Skeletal muscle tissue (tissue), 4 donors: ENCODE data around the gene CAPN8. TPM values are rescaled to one million over a fixed set of nuclear protein-coding genes. Genes with fewer than 3 reads are reported as not detected.

ENCODE experiments used
- H3K27ac ChIP-seq: one replicate; pipeline ENCODE4 v1.7.0; 2013; ENCODE audit warnings: mild to moderate bottlenecking, low read depth, low read length, inconsistent platforms
- H3K27me3 ChIP-seq, 3 donors: one replicate each; pipeline ENCODE4 v1.7.0; 2013; ENCODE audit warnings: low read length in 3 of 3; ENCODE audit not compliant: control insufficient read depth in 3 of 3, insufficient read depth in 3 of 3
- H3K36me3 ChIP-seq, 3 donors: one replicate each; pipeline ENCODE4 v1.7.0; 2013; ENCODE audit warnings: low read length in 3 of 3; ENCODE audit not compliant: control insufficient read depth in 3 of 3, insufficient read depth in 3 of 3
- H3K4me1 ChIP-seq, 3 donors: one replicate each; pipeline ENCODE4 v1.7.0; 2013; ENCODE audit warnings: low read length in 3 of 3, mild to moderate bottlenecking in 3 of 3; ENCODE audit not compliant: control insufficient read depth in 3 of 3, insufficient read depth in 3 of 3
- H3K4me3 ChIP-seq, 3 donors: one replicate each; pipeline ENCODE4 v1.7.0; 2013; ENCODE audit warnings: low read length in 3 of 3
- H3K9ac ChIP-seq, 3 donors: one replicate each; pipeline ENCODE4 v1.7.0; 2013; ENCODE audit warnings: low read length in 3 of 3, mild to moderate bottlenecking in 3 of 3, moderate library complexity in 2 of 3, low read depth in 1 of 3
- H3K9me3 ChIP-seq, 3 donors: one replicate each; pipeline ENCODE4 v1.7.0; 2013; ENCODE audit warnings: low read length in 3 of 3; ENCODE audit not compliant: control insufficient read depth in 3 of 3
- total RNA-seq: library from RNA; depleted of rRNA; stranded (reverse); fragments of >200 nt; gene quantifications from one replicate; pipeline ENCODE4 v1.2.3, GENCODE V29; 2014
- donor health status: Osteomylitis.

CAPN8 gene
- total RNA-seq, 1 donor from 2014 or later: 1.0 TPM

DNA sequence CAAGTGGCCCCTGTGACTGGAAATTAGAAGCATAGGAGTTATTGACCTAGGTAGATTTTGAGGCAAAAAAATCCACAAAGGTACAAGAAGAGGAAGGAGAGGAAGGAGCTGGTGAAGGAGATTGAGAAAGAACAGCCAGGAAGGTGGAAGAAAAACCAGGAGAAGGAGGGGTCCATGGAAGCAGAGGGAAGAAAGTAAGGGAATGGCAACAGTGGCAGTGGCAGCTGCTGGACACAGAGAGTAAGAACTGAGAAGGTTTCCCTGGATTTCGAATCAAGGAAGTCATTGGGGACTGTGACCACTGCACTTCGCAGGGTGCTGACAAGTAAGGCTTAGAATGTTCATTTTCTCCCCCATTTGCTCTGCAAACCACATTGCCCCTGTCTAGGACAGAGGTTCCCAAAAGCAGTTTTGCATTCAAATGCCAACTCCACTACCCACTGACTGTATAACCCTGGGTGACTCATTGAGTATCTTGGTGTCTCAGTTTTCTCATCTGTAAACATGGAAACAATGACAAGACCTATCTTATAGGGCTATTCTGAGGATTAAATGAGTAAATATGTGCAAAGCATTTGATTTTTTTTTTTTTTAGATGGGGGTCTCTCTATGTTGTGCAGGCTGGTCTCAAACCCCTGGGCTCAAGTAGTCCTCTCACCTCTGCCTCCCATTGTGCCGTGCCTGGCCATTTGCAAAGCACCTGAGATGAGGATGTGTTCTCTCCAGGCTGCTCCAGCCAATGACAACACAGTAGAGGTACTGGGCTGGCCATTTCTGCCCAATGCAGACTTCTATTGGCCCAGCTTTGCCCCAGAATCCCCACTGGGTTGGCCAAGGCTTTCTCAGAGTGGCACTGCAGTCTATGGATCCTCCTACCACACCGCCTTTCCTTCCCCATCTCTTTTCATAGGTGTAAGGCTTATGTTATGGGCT, 37.5 kb upstream of the CAPN8 start:
- no peak overlapping the region for H3K9ac ChIP-seq
- H3K4me1 ChIP-seq: peaks cover 14 to 23% (median 22%) of the 10 kb centered on the region in 3 donors
- H3K27me3 ChIP-seq: no peaks in the 10 kb centered on the region
- no peak overlapping the region for H3K27ac ChIP-seq
- no peaks in the 10 kb centered on the region for H3K9me3 ChIP-seq
- H3K36me3 ChIP-seq: no peaks in the 10 kb centered on the region
- no peak overlapping the region for H3K4me3 ChIP-seq

- no peak overlapping the region for H3K4me3 ChIP-seq
- no peaks in the 10 kb centered on the region for H3K9me3 ChIP-seq
- no peaks in the 10 kb centered on the region for H3K27me3 ChIP-seq
- H3K27ac ChIP-seq: peak overlapping the region; percentile 77
- H3K36me3 ChIP-seq: no peaks in the 10 kb centered on the region
- H3K4me1 ChIP-seq: peaks cover 5 to 14% (median 6%) of the 10 kb centered on the region in 3 donors
- peak overlapping the region in 1 of 3 donors; percentile 8 for H3K9ac ChIP-seq
These were observed 35.6 kb upstream of the CAPN8 start for GRCh38 chr1:223700942-223701637.

DNA sequence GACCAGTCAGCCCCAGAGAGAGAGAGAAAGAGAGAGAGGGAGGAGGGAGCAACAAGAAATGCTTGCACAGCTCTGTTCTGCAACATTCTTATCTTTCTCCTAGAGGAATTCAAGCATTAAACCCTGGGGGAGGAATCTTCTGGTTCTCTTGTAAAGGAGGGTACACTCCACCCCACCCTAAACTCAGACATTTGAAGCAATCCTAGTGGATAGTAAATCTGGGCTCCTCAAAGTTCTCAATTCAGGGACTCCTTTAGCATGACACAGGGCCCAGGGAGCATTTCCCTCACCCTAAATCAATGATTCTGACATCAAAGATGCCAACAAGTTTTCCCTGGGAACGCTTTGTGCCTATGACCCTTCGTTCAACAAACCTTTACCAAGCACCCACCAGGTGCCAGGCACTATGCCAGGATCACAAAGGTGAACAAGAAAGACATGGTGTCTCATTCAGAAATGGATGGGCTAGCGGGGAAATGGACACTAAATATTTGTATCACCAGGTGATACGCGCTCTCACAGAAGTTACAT, 35.0 kb upstream of the CAPN8 start:
- Histone ChIP-seq H3K36me3 (no peaks in the 10 kb centered on the region), H3K9ac (no peak overlapping the region), H3K9me3 (no peaks in the 10 kb centered on the region), H3K27me3 (no peaks in the 10 kb centered on the region), H3K4me3 (no peak overlapping the region), H3K4me1 (peaks cover 4 to 14% (median 6%) of the 10 kb centered on the region in 3 donors), H3K27ac (peak overlapping the region; percentile 77)

DNA sequence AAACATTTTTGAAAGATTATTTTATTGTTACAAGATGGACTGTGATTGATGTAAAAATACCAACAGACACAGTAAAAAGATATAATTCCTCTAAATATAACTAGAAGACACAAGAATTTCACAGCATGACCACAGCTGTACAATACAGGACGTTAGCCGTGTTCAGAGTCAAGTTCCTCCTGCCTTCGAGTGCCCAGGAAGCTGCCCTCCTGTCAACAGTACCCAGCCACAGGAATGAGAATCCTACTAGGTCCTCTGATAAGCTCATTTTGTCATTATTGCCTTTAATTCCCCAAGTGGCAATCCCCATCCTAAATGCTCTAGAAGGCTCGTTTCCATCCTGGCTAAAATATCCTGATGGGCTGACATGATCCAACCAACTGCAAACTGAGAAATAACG, 30.4 kb upstream of the CAPN8 start:
- no peaks in the 10 kb centered on the region for H3K9me3 ChIP-seq
- no peak overlapping the region for H3K9ac ChIP-seq
- H3K36me3 ChIP-seq: no peaks in the 10 kb centered on the region
- no peak overlapping the region for H3K4me3 ChIP-seq
- H3K27me3 ChIP-seq: no peaks in the 10 kb centered on the region
- H3K4me1 ChIP-seq: peaks cover 0 to 7% (median 4%) of the 10 kb centered on the region in 3 donors
- H3K27ac ChIP-seq: no peak overlapping the region

GRCh38 chr1:223695014-223695548, 29.6 kb upstream of the CAPN8 start:
- no peaks in the 10 kb centered on the region for H3K27me3 ChIP-seq
- H3K9me3 ChIP-seq: no peaks in the 10 kb centered on the region
- H3K9ac ChIP-seq: no peak overlapping the region
- no peak overlapping the region for H3K4me3 ChIP-seq
- H3K36me3 ChIP-seq: no peaks in the 10 kb centered on the region
- H3K27ac ChIP-seq: no peak overlapping the region
- peaks cover 0 to 2% (median 0%) of the 10 kb centered on the region in 3 donors for H3K4me1 ChIP-seq

DNA sequence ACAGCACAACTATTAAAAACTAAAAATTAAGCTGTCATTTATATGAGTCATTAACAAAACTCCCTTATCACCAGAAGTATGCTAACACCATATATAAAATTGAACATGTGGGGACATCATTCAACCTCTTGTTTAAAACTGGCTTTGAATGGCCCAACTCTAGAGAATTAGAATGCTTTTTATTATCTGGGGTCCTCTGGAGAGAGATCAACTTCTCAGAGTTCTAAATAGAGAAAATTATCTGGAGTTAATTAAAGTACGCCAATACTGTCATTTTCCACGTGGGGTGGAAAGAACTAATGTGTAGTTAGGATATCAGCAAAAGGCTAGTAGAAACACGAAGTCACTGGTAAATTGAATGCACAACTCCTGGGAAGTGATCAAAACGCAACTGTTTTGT, 25.6 kb upstream of the CAPN8 start:
- H3K9ac ChIP-seq: no peak overlapping the region
- no peaks in the 10 kb centered on the region for H3K9me3 ChIP-seq
- no peak overlapping the region for H3K4me3 ChIP-seq
- no peaks in the 10 kb centered on the region for H3K36me3 ChIP-seq
- H3K4me1 ChIP-seq: no peaks in the 10 kb centered on the region
- H3K27me3 ChIP-seq: no peaks in the 10 kb centered on the region
- no peak overlapping the region for H3K27ac ChIP-seq

DNA sequence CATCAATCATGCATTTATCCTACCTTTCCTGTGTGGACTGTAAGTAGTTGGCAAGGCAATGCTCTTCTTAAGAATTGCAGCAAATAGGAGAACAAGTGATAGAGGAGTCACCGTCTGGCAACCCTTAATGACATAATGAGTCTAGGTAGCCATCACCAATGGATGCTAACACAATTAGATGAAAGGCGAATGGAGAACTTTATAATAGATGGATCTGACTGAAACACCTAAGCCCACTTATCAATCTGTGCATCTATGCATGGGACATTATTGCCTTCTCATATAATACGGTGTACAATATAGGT, 18.9 kb upstream of the CAPN8 start:
- H3K27me3 ChIP-seq: peaks cover 0 to 2% (median 2%) of the 10 kb centered on the region in 3 donors
- no peaks in the 10 kb centered on the region for H3K4me1 ChIP-seq
- H3K9me3 ChIP-seq: no peaks in the 10 kb centered on the region
- H3K36me3 ChIP-seq: no peaks in the 10 kb centered on the region
- no peak overlapping the region for H3K9ac ChIP-seq
- no peak overlapping the region for H3K27ac ChIP-seq
- H3K4me3 ChIP-seq: no peak overlapping the region

- Histone ChIP-seq H3K27ac (no peak overlapping the region), H3K4me1 (no peaks in the 10 kb centered on the region), H3K36me3 (no peaks in the 10 kb centered on the region), H3K4me3 (no peak overlapping the region), H3K9ac (no peak overlapping the region), H3K27me3 (peaks cover 0 to 2% (median 2%) of the 10 kb centered on the region in 3 donors), H3K9me3 (no peaks in the 10 kb centered on the region)
These were observed 18.3 kb upstream of the CAPN8 start for GRCh38 chr1:223683586-223684487.

DNA sequence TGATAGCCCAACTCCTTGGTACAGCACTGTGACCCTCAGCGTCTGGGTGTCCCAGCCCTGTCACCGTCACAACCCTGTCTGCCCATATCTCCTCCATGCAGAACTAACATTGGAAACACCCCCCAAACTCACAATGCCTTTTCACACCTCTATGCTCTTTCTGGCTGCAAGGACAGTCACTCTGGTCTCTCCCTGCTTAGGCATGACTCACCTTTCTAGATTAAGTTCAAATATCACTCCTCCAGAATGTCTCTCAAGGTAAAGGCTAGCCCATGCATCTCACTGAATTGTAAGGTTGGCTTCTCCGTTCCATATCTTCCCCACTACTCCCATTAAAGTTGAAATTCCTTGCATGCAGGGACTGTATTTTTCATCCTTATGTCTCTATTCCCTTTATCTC, 17.0 kb upstream of the CAPN8 start:
- Histone ChIP-seq H3K36me3 (no peaks in the 10 kb centered on the region), H3K27me3 (peaks cover 0 to 2% (median 2%) of the 10 kb centered on the region in 3 donors), H3K27ac (no peak overlapping the region), H3K4me3 (no peak overlapping the region), H3K4me1 (no peaks in the 10 kb centered on the region), H3K9me3 (no peaks in the 10 kb centered on the region), H3K9ac (no peak overlapping the region)
